ENCODE data around the gene TGFBRAP1.

TGFBRAP1 gene, protein sequence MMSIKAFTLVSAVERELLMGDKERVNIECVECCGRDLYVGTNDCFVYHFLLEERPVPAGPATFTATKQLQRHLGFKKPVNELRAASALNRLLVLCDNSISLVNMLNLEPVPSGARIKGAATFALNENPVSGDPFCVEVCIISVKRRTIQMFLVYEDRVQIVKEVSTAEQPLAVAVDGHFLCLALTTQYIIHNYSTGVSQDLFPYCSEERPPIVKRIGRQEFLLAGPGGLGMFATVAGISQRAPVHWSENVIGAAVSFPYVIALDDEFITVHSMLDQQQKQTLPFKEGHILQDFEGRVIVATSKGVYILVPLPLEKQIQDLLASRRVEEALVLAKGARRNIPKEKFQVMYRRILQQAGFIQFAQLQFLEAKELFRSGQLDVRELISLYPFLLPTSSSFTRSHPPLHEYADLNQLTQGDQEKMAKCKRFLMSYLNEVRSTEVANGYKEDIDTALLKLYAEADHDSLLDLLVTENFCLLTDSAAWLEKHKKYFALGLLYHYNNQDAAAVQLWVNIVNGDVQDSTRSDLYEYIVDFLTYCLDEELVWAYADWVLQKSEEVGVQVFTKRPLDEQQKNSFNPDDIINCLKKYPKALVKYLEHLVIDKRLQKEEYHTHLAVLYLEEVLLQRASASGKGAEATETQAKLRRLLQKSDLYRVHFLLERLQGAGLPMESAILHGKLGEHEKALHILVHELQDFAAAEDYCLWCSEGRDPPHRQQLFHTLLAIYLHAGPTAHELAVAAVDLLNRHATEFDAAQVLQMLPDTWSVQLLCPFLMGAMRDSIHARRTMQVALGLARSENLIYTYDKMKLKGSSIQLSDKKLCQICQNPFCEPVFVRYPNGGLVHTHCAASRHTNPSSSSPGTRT
- total RNA-seq: 48.9 to 58.9 (median 52.9) reads per million in 3 donors

DNA sequence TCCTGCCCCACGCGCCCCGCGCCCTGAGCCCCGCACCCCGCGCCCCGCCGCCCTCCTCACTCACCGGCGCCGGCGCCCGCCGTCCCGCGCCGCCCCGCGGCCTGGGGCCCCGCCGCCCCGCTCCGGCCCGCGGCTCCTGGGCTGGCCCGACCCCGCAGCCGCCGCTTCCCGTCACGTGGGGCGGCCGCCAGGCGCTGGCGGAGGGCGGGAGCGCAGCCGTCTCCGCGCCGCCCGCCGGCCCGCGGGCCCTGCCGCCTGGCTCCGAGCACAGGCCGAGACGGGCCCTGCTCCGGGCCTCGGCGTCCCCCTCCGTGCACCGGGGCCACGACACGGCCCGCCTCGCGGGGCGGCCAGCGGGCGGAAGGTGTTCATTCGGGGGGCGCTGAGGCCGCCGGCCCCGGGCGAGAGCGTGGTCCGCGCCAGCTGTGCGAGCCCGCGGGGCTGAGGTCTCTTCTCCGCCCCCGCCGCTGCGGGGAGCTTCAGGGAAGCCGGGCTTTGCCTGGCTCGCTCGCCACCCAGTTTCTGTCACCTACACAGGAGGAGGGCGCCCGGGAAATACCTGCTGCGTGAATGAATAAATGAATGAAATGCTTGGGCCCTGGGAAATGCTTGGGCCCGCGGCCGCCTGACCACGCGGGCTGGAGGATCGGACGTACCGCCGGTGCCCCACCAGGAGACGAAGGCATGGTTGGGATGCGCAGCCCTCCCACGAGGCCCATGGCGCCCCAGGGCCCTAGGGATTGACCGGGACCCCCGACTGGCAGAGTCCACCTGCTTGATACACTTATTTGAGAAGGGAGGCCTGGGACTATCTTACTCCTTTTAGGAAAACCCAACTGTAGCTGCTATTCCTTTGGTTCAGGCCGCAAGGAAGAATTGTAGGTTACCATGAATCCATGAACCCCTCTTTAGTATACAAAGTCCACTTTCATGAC is at the start of gene TGFBRAP1:
Gene TGFBRAP1, minus strand, starts transcription at position 175 of the 935 bp plus-strand sequence. CDS start 21,434 bp downstream, outside the sequence.
- no peaks in the 10 kb centered on the region for H3K27me3 ChIP-seq (replicated peaks; ENCODE audit: control insufficient read depth, insufficient read depth, low read length, poor library complexity, severe bottlenecking)
- H3K36me3 ChIP-seq (ENCODE audit: control insufficient read depth, insufficient read depth, low read length): no peaks in the 10 kb centered on the region
- H3K4me3 ChIP-seq (ENCODE audit: insufficient read depth, low read depth, low read length, poor library complexity, severe bottlenecking): peak within 1 kb of the TSS; percentile 60
- DNase-seq: peak; percentile 36 to 48 (median 42)
- H3K9me3 ChIP-seq (ENCODE audit: control insufficient read depth, low read length): no peaks in the 10 kb centered on the region
- H3K4me1 ChIP-seq (ENCODE audit: control insufficient read depth, insufficient read depth, low read length, poor library complexity, severe bottlenecking): peaks cover 12% of the 10 kb centered on the region
- peak within 1 kb of the TSS; percentile 81 for H3K27ac ChIP-seq (ENCODE audit: insufficient read depth, low read length, poor library complexity, severe bottlenecking)

DNA sequence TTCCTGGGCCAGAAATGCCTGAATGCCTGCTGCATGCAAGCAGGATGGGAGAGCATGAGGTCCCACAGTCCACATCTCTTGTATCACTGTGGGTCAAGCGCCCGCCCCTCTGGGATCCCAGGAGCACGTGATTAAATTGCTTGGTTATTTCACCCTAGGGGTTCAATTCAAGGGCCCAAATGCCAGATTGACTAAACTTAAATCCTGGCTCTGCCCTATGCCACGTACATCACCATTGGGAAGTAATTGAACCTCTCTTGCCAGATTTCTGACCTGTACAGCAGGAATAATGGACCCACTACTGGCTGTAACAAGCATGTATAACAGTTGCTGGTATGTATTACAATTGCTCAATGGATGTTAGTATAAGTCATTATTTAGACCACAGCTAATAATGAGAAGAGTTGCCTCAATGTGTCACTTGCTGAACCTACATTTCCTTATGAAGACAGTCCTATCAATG is 49.4 kb upstream of the TGFBRAP1 start:
- H3K36me3 ChIP-seq (ENCODE audit: control insufficient read depth, insufficient read depth, low read length): no peaks in the 10 kb centered on the region
- H3K4me1 ChIP-seq (ENCODE audit: control insufficient read depth, insufficient read depth, low read length, poor library complexity, severe bottlenecking): no peaks in the 10 kb centered on the region
- H3K27ac ChIP-seq (ENCODE audit: insufficient read depth, low read length, poor library complexity, severe bottlenecking): no peak overlapping the region
- no peak for DNase-seq
- no peaks in the 10 kb centered on the region for H3K27me3 ChIP-seq (replicated peaks; ENCODE audit: control insufficient read depth, insufficient read depth, low read length, poor library complexity, severe bottlenecking)
- H3K4me3 ChIP-seq (ENCODE audit: insufficient read depth, low read depth, low read length, poor library complexity, severe bottlenecking): no peak overlapping the region
- no peaks in the 10 kb centered on the region for H3K9me3 ChIP-seq (ENCODE audit: control insufficient read depth, low read length)

DNA sequence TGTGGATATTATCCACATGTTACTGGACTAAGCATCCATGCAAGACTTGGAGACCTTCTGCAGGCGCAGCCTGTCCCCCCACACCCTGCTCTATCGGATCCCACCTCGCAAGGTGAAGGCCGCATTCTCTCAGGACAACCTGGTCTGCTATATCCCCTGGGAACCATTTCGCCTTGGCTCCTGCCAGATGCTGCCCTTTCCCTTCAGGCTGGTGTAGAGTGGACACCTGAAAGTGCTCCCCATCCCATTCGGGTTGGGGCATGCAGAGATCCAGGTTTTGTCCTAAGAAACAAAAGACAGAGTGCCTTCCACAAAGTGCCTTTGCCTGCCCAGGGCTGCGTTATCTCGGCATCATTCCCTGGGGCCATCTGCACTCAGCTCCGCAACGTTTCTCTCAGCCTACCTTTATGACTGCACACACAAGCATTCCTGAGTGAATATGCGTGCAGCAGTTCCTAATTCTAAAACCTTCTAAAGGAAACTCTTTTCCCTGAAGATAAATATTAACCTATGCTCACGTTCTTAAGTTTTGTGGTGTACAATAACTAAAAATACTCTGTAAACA is 48.8 kb upstream of the TGFBRAP1 start:
- Histone ChIP-seq H3K9me3 (ENCODE audit: control insufficient read depth, low read length) (no peaks in the 10 kb centered on the region), H3K27me3 (replicated peaks; ENCODE audit: control insufficient read depth, insufficient read depth, low read length, poor library complexity, severe bottlenecking) (no peaks in the 10 kb centered on the region), H3K4me1 (ENCODE audit: control insufficient read depth, insufficient read depth, low read length, poor library complexity, severe bottlenecking) (peaks cover 3% of the 10 kb centered on the region), H3K27ac (ENCODE audit: insufficient read depth, low read length, poor library complexity, severe bottlenecking) (no peak overlapping the region), H3K4me3 (ENCODE audit: insufficient read depth, low read depth, low read length, poor library complexity, severe bottlenecking) (no peak overlapping the region), H3K36me3 (ENCODE audit: control insufficient read depth, insufficient read depth, low read length) (no peaks in the 10 kb centered on the region)
- no peak for DNase-seq

DNA sequence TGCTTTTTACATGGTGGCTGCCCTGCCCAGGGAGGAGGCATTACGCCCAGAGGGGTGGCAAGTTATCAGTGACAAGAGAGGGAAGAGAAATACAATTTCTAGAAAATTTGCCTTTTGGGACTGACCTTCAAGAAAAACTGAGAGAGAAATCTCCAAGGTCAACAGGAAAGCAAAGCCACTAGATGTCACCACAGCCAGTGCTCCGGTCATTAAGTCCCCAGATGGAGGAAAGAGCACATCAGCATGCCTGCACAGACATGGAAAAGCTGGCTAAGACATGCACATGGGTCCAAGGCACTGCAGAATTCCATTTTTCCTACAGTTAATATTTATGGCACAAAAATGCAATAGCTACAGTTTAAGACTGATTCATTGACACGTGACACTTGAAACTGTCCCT is 48.3 kb upstream of the TGFBRAP1 start:
- Histone ChIP-seq H3K27ac (ENCODE audit: insufficient read depth, low read length, poor library complexity, severe bottlenecking) (no peak overlapping the region), H3K9me3 (ENCODE audit: control insufficient read depth, low read length) (no peaks in the 10 kb centered on the region), H3K27me3 (replicated peaks; ENCODE audit: control insufficient read depth, insufficient read depth, low read length, poor library complexity, severe bottlenecking) (no peaks in the 10 kb centered on the region), H3K36me3 (ENCODE audit: control insufficient read depth, insufficient read depth, low read length) (no peaks in the 10 kb centered on the region), H3K4me3 (ENCODE audit: insufficient read depth, low read depth, low read length, poor library complexity, severe bottlenecking) (no peak overlapping the region), H3K4me1 (ENCODE audit: control insufficient read depth, insufficient read depth, low read length, poor library complexity, severe bottlenecking) (peaks cover 6% of the 10 kb centered on the region)
- DNase-seq: no peak

DNA sequence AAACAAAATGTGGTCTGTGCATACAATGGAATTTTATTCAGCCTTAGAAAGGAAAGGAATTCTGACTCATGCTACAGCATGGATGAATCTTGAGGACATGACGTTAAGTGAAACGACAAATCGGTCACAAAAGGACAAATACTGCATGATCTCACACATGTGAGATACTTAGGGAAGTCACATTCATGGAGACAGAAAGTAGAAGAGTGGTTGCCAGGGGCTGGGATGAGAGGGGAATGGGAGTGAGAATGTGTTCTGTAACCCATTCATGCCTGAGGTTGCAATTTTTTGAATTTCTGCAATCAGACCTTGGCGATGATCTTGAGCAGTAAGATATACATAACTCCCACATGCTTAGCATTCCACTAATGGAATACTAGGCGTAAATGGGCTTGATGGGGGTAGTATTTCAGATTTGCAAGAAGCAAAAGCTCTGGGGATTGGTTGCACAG is 47.3 kb upstream of the TGFBRAP1 start:
- no peaks in the 10 kb centered on the region for H3K27me3 ChIP-seq (replicated peaks; ENCODE audit: control insufficient read depth, insufficient read depth, low read length, poor library complexity, severe bottlenecking)
- no peaks in the 10 kb centered on the region for H3K9me3 ChIP-seq (ENCODE audit: control insufficient read depth, low read length)
- H3K4me1 ChIP-seq (ENCODE audit: control insufficient read depth, insufficient read depth, low read length, poor library complexity, severe bottlenecking): peaks cover 6% of the 10 kb centered on the region
- H3K36me3 ChIP-seq (ENCODE audit: control insufficient read depth, insufficient read depth, low read length): no peaks in the 10 kb centered on the region
- DNase-seq: no peak
- H3K4me3 ChIP-seq (ENCODE audit: insufficient read depth, low read depth, low read length, poor library complexity, severe bottlenecking): no peak overlapping the region
- no peak overlapping the region for H3K27ac ChIP-seq (ENCODE audit: insufficient read depth, low read length, poor library complexity, severe bottlenecking)

DNA sequence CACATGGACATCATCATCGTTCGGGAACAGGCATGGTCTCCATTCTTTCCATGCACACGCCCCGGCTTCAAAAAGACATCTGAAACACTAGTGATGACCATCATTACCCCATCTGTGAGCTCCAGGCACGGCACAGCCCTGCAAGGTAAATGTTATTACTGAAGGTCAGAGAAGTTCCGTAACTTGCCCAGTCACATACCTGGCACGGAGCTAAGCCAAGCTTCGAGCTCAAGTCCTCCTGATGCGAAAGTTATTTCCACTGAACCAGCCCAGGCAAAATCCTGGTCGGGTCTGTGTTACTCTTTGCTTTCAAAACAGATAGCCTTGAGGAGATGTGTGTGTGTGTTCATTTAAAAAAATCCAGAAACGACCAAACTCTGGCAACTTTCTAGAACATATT is 46.5 kb upstream of the TGFBRAP1 start:
- no peak overlapping the region for H3K4me3 ChIP-seq (ENCODE audit: insufficient read depth, low read depth, low read length, poor library complexity, severe bottlenecking)
- no peak overlapping the region for H3K27ac ChIP-seq (ENCODE audit: insufficient read depth, low read length, poor library complexity, severe bottlenecking)

DNA sequence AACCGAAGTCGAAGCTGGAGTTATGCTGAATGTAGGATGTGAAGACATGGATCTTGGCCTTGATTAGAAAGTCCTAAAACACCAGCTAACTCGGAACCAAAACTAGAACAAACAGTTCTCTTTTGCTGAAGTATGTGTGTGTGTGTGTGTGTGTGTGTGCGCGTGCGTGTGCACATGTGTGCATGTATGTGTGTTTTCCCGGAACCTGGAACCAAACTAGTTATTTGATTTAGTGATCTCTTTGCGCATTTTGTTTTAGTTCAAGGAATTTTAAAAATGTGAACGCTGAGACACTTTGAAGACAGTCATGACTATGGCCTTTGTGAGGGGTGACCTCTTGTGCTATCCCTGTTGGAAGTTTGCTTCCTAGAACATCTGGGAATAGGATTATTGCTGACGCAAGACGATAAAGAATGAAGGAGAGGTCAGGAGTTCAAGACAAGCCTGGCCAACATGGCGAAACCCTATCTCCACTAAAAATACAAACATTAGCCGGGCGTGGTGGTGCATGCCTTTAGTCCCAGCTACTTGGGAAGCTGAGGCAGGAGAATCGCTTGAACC is 45.5 kb upstream of the TGFBRAP1 start:
- peaks cover 7% of the 10 kb centered on the region for H3K4me1 ChIP-seq (ENCODE audit: control insufficient read depth, insufficient read depth, low read length, poor library complexity, severe bottlenecking)
- H3K27ac ChIP-seq (ENCODE audit: insufficient read depth, low read length, poor library complexity, severe bottlenecking): no peak overlapping the region
- H3K4me3 ChIP-seq (ENCODE audit: insufficient read depth, low read depth, low read length, poor library complexity, severe bottlenecking): no peak overlapping the region
- no peaks in the 10 kb centered on the region for H3K9me3 ChIP-seq (ENCODE audit: control insufficient read depth, low read length)
- no peaks in the 10 kb centered on the region for H3K36me3 ChIP-seq (ENCODE audit: control insufficient read depth, insufficient read depth, low read length)
- DNase-seq: no peak
- no peaks in the 10 kb centered on the region for H3K27me3 ChIP-seq (replicated peaks; ENCODE audit: control insufficient read depth, insufficient read depth, low read length, poor library complexity, severe bottlenecking)

More for the DNA sequence above, 46.5 kb upstream of the TGFBRAP1 start:
- H3K9me3 ChIP-seq (ENCODE audit: control insufficient read depth, low read length): no peaks in the 10 kb centered on the region
- H3K4me1 ChIP-seq (ENCODE audit: control insufficient read depth, insufficient read depth, low read length, poor library complexity, severe bottlenecking): peaks cover 6% of the 10 kb centered on the region
- DNase-seq: no peak
- no peaks in the 10 kb centered on the region for H3K27me3 ChIP-seq (replicated peaks; ENCODE audit: control insufficient read depth, insufficient read depth, low read length, poor library complexity, severe bottlenecking)
- H3K36me3 ChIP-seq (ENCODE audit: control insufficient read depth, insufficient read depth, low read length): no peaks in the 10 kb centered on the region

DNA sequence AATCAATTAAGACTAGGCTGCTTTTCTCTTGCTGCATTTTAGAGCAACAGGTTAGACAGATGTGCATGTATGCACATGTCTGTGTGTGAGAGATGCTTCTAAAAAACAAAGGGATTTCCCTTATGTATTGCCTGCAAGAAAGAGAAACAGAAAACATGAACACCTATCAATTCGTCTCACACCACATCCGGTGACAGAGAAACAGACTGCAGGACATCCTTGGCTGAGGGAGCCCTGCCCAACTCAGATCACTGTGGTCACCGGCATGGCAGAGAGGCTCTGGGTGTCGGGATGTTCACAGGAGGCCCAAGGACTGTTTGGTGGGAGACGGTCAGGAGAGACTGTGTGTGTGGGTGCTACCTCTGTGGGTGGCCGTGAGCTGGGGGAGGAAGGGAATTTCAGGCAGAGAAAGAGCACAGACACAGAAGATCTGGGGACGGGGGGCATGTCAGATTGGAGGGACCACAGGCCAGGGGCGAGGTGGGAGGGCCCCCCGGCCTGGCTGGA is 44.4 kb upstream of the TGFBRAP1 start:
- Histone ChIP-seq H3K36me3 (ENCODE audit: control insufficient read depth, insufficient read depth, low read length) (no peaks in the 10 kb centered on the region), H3K27me3 (replicated peaks; ENCODE audit: control insufficient read depth, insufficient read depth, low read length, poor library complexity, severe bottlenecking) (no peaks in the 10 kb centered on the region), H3K27ac (ENCODE audit: insufficient read depth, low read length, poor library complexity, severe bottlenecking) (no peak overlapping the region), H3K4me3 (ENCODE audit: insufficient read depth, low read depth, low read length, poor library complexity, severe bottlenecking) (no peak overlapping the region), H3K9me3 (ENCODE audit: control insufficient read depth, low read length) (no peaks in the 10 kb centered on the region), H3K4me1 (ENCODE audit: control insufficient read depth, insufficient read depth, low read length, poor library complexity, severe bottlenecking) (peaks cover 12% of the 10 kb centered on the region)
- DNase-seq: no peak

DNA sequence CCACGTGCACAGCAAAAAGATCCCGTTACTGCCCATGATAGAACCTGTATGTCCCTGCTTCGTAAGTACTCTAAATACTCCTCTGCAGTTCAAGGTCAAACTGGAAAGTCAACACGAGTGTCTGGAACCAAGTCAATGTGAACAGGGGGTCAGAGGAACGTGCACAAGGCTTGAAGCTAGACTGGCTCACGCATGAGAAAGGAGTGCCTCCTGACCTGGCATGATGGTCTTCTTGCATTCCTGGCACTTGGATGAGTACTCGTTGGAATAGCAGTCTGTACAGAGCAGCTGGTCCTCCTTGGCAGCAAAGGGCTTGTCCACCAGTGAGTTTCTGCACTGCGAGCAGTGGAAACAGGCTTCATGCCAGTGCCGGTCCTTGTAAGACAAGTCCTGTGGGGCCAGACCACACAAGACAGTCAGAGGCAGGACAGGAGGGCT is 43.8 kb upstream of the TGFBRAP1 start:
- no peaks in the 10 kb centered on the region for H3K36me3 ChIP-seq (ENCODE audit: control insufficient read depth, insufficient read depth, low read length)

More for the DNA sequence above, 43.8 kb upstream of the TGFBRAP1 start:
- peaks cover 12% of the 10 kb centered on the region for H3K4me1 ChIP-seq (ENCODE audit: control insufficient read depth, insufficient read depth, low read length, poor library complexity, severe bottlenecking)
- DNase-seq: no peak
- no peaks in the 10 kb centered on the region for H3K27me3 ChIP-seq (replicated peaks; ENCODE audit: control insufficient read depth, insufficient read depth, low read length, poor library complexity, severe bottlenecking)
- no peak overlapping the region for H3K27ac ChIP-seq (ENCODE audit: insufficient read depth, low read length, poor library complexity, severe bottlenecking)
- H3K9me3 ChIP-seq (ENCODE audit: control insufficient read depth, low read length): no peaks in the 10 kb centered on the region
- H3K4me3 ChIP-seq (ENCODE audit: insufficient read depth, low read depth, low read length, poor library complexity, severe bottlenecking): no peak overlapping the region
